ENCODE data around the gene NUDT22. TPM values are rescaled to one million over a fixed set of nuclear protein-coding genes. Genes with fewer than 3 reads are reported as not detected.

Gene NUDT22
- total and polyA plus RNA-seq, 5 donors from 2014 or later = 35.8 to 46.9 (median 43.1) TPM

DNA sequence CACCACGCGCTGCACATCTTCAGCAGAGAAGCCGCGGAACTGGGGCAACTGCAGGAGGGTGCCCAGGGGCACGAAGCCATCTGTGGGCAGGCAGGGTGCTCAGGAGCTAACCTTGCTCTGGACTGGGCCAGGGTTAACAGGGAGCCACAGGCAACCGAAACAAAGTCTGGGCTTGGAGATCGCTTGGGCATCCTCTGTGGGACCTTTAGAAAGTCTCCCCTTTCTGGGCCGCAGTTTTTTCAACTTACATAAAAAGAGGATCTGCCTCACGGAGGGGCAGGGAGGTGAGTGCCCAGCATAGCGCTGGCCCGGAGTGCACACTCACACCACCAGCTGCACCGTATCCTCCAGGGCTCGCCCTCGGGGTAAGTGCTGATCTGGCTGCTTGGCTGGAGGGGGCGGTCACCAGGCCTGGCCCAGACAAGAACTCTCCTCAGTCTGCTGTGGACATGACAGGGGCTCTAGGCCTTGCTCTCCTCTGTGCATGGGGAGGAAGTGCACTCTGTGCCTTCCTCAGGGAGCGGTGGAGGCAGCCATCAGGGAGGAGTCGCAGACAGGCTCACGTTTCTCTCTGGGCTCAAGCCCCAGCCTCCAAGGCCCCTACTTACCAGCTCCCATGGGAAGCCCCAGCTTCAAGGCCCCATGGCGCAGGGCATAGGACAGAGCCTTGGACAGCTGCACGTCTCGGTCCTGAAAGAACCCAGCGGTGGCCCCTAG lies 1.0 kb upstream of the NUDT22 start:
- H3K4me3 ChIP-seq (ENCODE audit: low read depth, low read length) = peak overlapping the region; percentile 68
- DNase-seq = no peak

GRCh38 chr11:64226507-64227051 lies 505 bp downstream of the NUDT22 start:
- ATAC-seq (ENCODE audit: low read depth in 2 of 2) (peak; percentile 19 to 20), DNase-seq (peak; percentile 48 to 80 (median 60))
- H3K27ac ChIP-seq (ENCODE audit: insufficient read depth, low read length, poor library complexity, severe bottlenecking) = peak overlapping the region; percentile 84
- Mint-ChIP-seq H3K27ac (peak overlapping the region; percentile 83 to 95 (median 87)), H3K36me3 (no peaks in the 10 kb centered on the region), H3K27me3 (no peaks in the 10 kb centered on the region), H3K4me3 (peak overlapping the region; percentile 89 to 98 (median 92)), H3K9me3 (no peaks in the 10 kb centered on the region), H3K4me1 (peaks cover 0 to 43% (median 28%) of the 10 kb centered on the region in 4 donors)
- peaks cover 51% of the 10 kb centered on the region for H3K4me1 ChIP-seq (ENCODE audit: control insufficient read depth, insufficient read depth, low read length, poor library complexity, severe bottlenecking)
- H3K9me3 ChIP-seq (ENCODE audit: control insufficient read depth in 2 of 2, low read length in 2 of 2) = no peaks in the 10 kb centered on the region
- peak overlapping the region; percentile 62 for H3K4me3 ChIP-seq (ENCODE audit: low read depth, low read length)
- H3K36me3 ChIP-seq (ENCODE audit: control insufficient read depth, insufficient read depth, low read length) = peaks cover 13% of the 10 kb centered on the region
- H3K27me3 ChIP-seq (ENCODE audit: control insufficient read depth, insufficient read depth, low read length) = no peaks in the 10 kb centered on the region

More for the DNA sequence above, 1.0 kb upstream of the NUDT22 start:
- H3K4me3 Mint-ChIP-seq = peak overlapping the region; percentile 89 to 93 (median 92)
- no peaks in the 10 kb centered on the region for H3K27me3 Mint-ChIP-seq
- no peaks in the 10 kb centered on the region for H3K9me3 Mint-ChIP-seq
- Histone ChIP-seq H3K4me1 (ENCODE audit: control insufficient read depth, insufficient read depth, low read length, poor library complexity, severe bottlenecking) (peaks cover 40% of the 10 kb centered on the region), H3K27me3 (ENCODE audit: control insufficient read depth, insufficient read depth, low read length) (no peaks in the 10 kb centered on the region), H3K9me3 (ENCODE audit: control insufficient read depth in 2 of 2, low read length in 2 of 2) (no peaks in the 10 kb centered on the region), H3K27ac (ENCODE audit: insufficient read depth, low read length, poor library complexity, severe bottlenecking) (peak overlapping the region; percentile 84), H3K36me3 (ENCODE audit: control insufficient read depth, insufficient read depth, low read length) (peaks cover 24% of the 10 kb centered on the region)
- H3K4me1 Mint-ChIP-seq = peaks cover 0 to 37% (median 21%) of the 10 kb centered on the region in 4 donors
- peak overlapping the region; percentile 48 to 80 (median 51) for H3K27ac Mint-ChIP-seq
- no peak for ATAC-seq (ENCODE audit: low read depth in 2 of 2)
- H3K36me3 Mint-ChIP-seq = no peaks in the 10 kb centered on the region

DNA sequence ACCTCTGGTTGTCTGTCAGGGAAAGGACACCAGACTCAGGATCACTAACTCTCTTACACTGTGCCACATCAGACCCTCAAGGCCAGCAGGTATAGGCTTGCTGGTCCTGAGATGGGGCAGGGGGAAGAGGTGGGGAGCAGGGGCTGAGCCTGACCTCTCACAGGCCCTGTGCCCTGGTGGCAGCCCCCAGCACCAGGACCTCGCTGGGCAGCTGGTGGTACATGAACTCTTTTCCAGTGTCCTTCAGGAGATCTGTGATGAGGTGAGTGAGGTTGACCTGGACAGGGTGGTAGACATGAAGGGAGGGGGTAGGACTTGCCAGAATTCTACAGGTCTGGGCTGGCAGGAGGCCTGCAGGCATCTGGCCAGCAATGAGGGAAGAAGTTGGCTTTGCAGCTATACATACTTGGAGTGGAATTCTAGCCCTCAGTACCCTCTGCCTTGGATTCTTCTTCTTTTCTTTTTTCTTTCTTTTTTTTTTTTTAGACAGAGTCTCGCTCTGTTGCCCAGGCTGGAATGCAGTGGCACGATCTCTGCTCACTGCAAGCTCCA lies 1.4 kb downstream of the NUDT22 start:
- Histone ChIP-seq H3K27ac (ENCODE audit: insufficient read depth, low read length, poor library complexity, severe bottlenecking) (peak overlapping the region; percentile 84), H3K4me1 (ENCODE audit: control insufficient read depth, insufficient read depth, low read length, poor library complexity, severe bottlenecking) (peaks cover 54% of the 10 kb centered on the region), H3K9me3 (ENCODE audit: control insufficient read depth in 2 of 2, low read length in 2 of 2) (no peaks in the 10 kb centered on the region), H3K4me3 (ENCODE audit: low read depth, low read length) (peak overlapping the region; percentile 62), H3K27me3 (ENCODE audit: control insufficient read depth, insufficient read depth, low read length) (no peaks in the 10 kb centered on the region), H3K36me3 (ENCODE audit: control insufficient read depth, insufficient read depth, low read length) (peaks cover 13% of the 10 kb centered on the region)
- Mint-ChIP-seq H3K4me3 (peak overlapping the region; percentile 89 to 98 (median 92)), H3K27me3 (no peaks in the 10 kb centered on the region), H3K27ac (peak overlapping the region; percentile 83 to 95 (median 87)), H3K9me3 (no peaks in the 10 kb centered on the region), H3K36me3 (no peaks in the 10 kb centered on the region), H3K4me1 (peaks cover 0 to 52% (median 32%) of the 10 kb centered on the region in 4 donors)
- DNase-seq = no peak
- ATAC-seq (ENCODE audit: low read depth in 2 of 2) = no peak

- Mint-ChIP-seq H3K4me3 (peak overlapping the region; percentile 89 to 98 (median 92)), H3K27me3 (no peaks in the 10 kb centered on the region), H3K4me1 (peaks cover 0 to 61% (median 36%) of the 10 kb centered on the region in 4 donors), H3K36me3 (no peaks in the 10 kb centered on the region), H3K9me3 (no peaks in the 10 kb centered on the region), H3K27ac (peak overlapping the region; percentile 53 to 87 (median 65))
- no peak overlapping the region for H3K4me3 ChIP-seq (ENCODE audit: low read depth, low read length)
- peak overlapping the region; percentile 86 for H3K27ac ChIP-seq (ENCODE audit: insufficient read depth, low read length, poor library complexity, severe bottlenecking)
- no peaks in the 10 kb centered on the region for H3K36me3 ChIP-seq (ENCODE audit: control insufficient read depth, insufficient read depth, low read length)
- H3K4me1 ChIP-seq (ENCODE audit: control insufficient read depth, insufficient read depth, low read length, poor library complexity, severe bottlenecking) = peaks cover 60% of the 10 kb centered on the region
- no peak for DNase-seq
- no peaks in the 10 kb centered on the region for H3K27me3 ChIP-seq (ENCODE audit: control insufficient read depth, insufficient read depth, low read length)
- no peak for ATAC-seq (ENCODE audit: low read depth in 2 of 2)
- H3K9me3 ChIP-seq (ENCODE audit: control insufficient read depth in 2 of 2, low read length in 2 of 2) = no peaks in the 10 kb centered on the region
These were observed 3.1 kb downstream of the NUDT22 start for GRCh38 chr11:64229090-64229743.

DNA sequence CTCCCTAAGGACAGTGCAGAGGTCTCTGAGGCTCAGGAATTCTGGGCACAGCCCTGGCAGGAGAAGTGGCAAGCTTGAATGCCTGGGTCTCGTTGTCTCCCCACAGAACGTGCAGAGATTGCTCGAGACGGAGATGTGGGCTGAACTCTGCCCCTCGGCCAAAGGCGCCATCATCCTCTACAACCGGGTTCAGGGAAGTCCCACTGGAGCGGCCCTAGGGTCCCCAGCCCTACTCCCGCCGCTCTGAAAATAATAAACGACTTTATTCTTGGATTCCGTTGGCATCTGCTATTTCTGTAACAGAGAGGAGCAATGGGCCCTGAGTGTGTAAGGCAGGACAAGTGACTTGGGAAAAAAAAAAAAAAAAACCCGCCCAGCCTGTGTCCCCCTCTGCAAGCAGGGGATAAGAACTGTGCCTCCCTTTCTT lies 3.7 kb downstream of the NUDT22 start:
- Mint-ChIP-seq H3K9me3 (no peaks in the 10 kb centered on the region), H3K4me3 (peak overlapping the region; percentile 89 to 98 (median 92)), H3K4me1 (peaks cover 0 to 61% (median 35%) of the 10 kb centered on the region in 4 donors), H3K36me3 (no peaks in the 10 kb centered on the region), H3K27ac (peak overlapping the region; percentile 87 to 93 (median 91)), H3K27me3 (no peaks in the 10 kb centered on the region)
- H3K9me3 ChIP-seq (ENCODE audit: control insufficient read depth in 2 of 2, low read length in 2 of 2) = no peaks in the 10 kb centered on the region
- H3K4me3 ChIP-seq (ENCODE audit: low read depth, low read length) = peak overlapping the region; percentile 42
- no peaks in the 10 kb centered on the region for H3K27me3 ChIP-seq (ENCODE audit: control insufficient read depth, insufficient read depth, low read length)
- H3K27ac ChIP-seq (ENCODE audit: insufficient read depth, low read length, poor library complexity, severe bottlenecking) = peak overlapping the region; percentile 86
- no peaks in the 10 kb centered on the region for H3K36me3 ChIP-seq (ENCODE audit: control insufficient read depth, insufficient read depth, low read length)
- ATAC-seq (ENCODE audit: low read depth in 2 of 2) (no peak), DNase-seq (no peak)
- peaks cover 58% of the 10 kb centered on the region for H3K4me1 ChIP-seq (ENCODE audit: control insufficient read depth, insufficient read depth, low read length, poor library complexity, severe bottlenecking)

DNA sequence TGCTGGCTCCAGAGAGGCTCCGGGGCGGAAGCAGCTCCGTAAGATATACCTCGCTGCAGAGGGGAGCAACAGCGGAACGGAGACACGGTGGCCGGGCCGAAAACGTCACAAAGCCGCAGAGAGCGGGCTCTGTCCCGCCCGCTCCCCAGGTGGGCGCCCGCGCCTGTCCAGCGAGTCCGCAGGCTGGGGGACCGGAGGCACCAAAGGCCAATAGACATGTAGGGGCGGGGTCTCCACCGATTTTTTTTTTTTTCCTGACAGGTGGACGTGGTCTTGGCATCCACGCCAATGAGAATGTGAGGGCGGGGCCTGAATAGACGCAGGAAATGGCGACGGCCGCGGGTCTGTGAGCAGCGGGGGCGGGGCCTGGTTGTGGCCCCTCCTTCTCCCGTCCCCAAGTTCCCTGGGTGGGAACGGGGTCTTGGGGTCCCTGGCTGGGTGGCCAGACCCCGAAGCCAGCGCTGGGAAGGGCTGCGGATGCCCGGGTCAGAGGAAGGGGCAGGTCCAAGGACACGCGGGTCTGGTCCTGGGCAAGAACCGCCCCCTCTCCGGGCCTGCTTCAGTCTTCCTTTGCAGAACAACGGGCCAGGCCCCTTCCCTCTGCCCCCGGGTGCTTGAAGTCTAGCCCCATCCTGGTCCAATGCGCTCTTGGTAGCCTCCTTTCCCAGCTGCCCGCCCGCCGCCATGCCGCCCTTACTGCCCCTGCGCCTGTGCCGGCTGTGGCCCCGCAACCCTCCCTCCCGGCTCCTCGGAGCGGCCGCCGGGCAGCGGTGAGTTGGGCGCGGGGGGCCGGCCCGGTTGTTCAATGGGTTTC lies 4.3 kb downstream of the NUDT22 start, which contains the start of gene DNAJC4:
Gene DNAJC4 (plus strand): TSS at position 378 of the 814 bp plus-strand sequence. CDS start 307 bp downstream, at position 685.
- no peaks in the 10 kb centered on the region for H3K27me3 ChIP-seq (ENCODE audit: control insufficient read depth, insufficient read depth, low read length)
- Mint-ChIP-seq H3K27ac (peak within 1 kb of the TSS; percentile 87 to 93 (median 91)), H3K4me1 (peaks cover 0 to 60% (median 35%) of the 10 kb centered on the region in 4 donors), H3K4me3 (peak within 1 kb of the TSS; percentile 89 to 98 (median 92)), H3K27me3 (no peaks in the 10 kb centered on the region), H3K36me3 (no peaks in the 10 kb centered on the region), H3K9me3 (no peaks in the 10 kb centered on the region)
- H3K27ac ChIP-seq (ENCODE audit: insufficient read depth, low read length, poor library complexity, severe bottlenecking) = peak within 1 kb of the TSS; percentile 86
- DNase-seq = peak; percentile 88 to 93 (median 90)
- H3K9me3 ChIP-seq (ENCODE audit: control insufficient read depth in 2 of 2, low read length in 2 of 2) = no peaks in the 10 kb centered on the region
- ATAC-seq (ENCODE audit: low read depth in 2 of 2) = peak; percentile 53 to 61
- peaks cover 57% of the 10 kb centered on the region for H3K4me1 ChIP-seq (ENCODE audit: control insufficient read depth, insufficient read depth, low read length, poor library complexity, severe bottlenecking)
- H3K36me3 ChIP-seq (ENCODE audit: control insufficient read depth, insufficient read depth, low read length) = no peaks in the 10 kb centered on the region
- H3K4me3 ChIP-seq (ENCODE audit: low read depth, low read length) = peak within 1 kb of the TSS; percentile 42

GRCh38 chr11:64230985-64231365 lies 4.9 kb downstream of the NUDT22 start:
- no peaks in the 10 kb centered on the region for H3K9me3 Mint-ChIP-seq
- H3K27ac ChIP-seq (ENCODE audit: insufficient read depth, low read length, poor library complexity, severe bottlenecking) = peak overlapping the region; percentile 86
- no peak for ATAC-seq (ENCODE audit: low read depth in 2 of 2)
- no peaks in the 10 kb centered on the region for H3K36me3 ChIP-seq (ENCODE audit: control insufficient read depth, insufficient read depth, low read length)
- peaks cover 0 to 63% (median 37%) of the 10 kb centered on the region in 4 donors for H3K4me1 Mint-ChIP-seq
- H3K27ac Mint-ChIP-seq = peak overlapping the region; percentile 87 to 93 (median 89)
- H3K27me3 Mint-ChIP-seq = no peaks in the 10 kb centered on the region
- H3K9me3 ChIP-seq (ENCODE audit: control insufficient read depth in 2 of 2, low read length in 2 of 2) = no peaks in the 10 kb centered on the region
- no peak for DNase-seq
- H3K27me3 ChIP-seq (ENCODE audit: control insufficient read depth, insufficient read depth, low read length) = no peaks in the 10 kb centered on the region
- no peaks in the 10 kb centered on the region for H3K36me3 Mint-ChIP-seq
- H3K4me3 ChIP-seq (ENCODE audit: low read depth, low read length) = no peak overlapping the region
- peaks cover 56% of the 10 kb centered on the region for H3K4me1 ChIP-seq (ENCODE audit: control insufficient read depth, insufficient read depth, low read length, poor library complexity, severe bottlenecking)
- H3K4me3 Mint-ChIP-seq = peak overlapping the region; percentile 89 to 98 (median 92)
